ENCODE data around the gene CNTN4. TPM values are rescaled to one million over a fixed set of nuclear protein-coding genes. Genes with fewer than 3 reads are reported as not detected.
A peak's percentile ranks its signal among the peaks of the same experiment; 100 is the strongest.

Gene CNTN4
- total and polyA plus RNA-seq, 2 of the 8 experiments (the other 6 are each of a cell fraction or from before 2014, with no cell fraction given) = 0.41 to 2.2 TPM

GRCh38 chr3:2441558-2441957 is 342.9 kb downstream of the CNTN4 start:
- Histone ChIP-seq H2BK5ac (ENCODE audit: low read depth, low read length) (no peak overlapping the region), H3K27ac (ENCODE audit: low read depth, low read length) (no peak overlapping the region), H3K23me2 (ENCODE audit: low read depth, low read length) (no peaks in the 10 kb centered on the region), H2AFZ (ENCODE audit: low read length) (no peak overlapping the region), H3K79me2 (ENCODE audit: control insufficient read depth in 1 of 2, insufficient read depth in 2 of 2, low read length in 2 of 2) (no peaks in the 10 kb centered on the region), H2BK120ac (replicated peaks; ENCODE audit: low read depth, low read length) (no peak overlapping the region), H3K23ac (ENCODE audit: insufficient read length) (no peak overlapping the region), H2BK20ac (ENCODE audit: low read length) (no peak overlapping the region), H4K20me1 (replicated peaks in 1 of 2; ENCODE audit: control insufficient read depth in 1 of 2, insufficient read depth in 2 of 2, low read length in 2 of 2) (no peaks in the 10 kb centered on the region), H3K36me3 (ENCODE audit: control insufficient read depth in 2 of 4, insufficient read depth in 4 of 4, low read length in 3 of 4) (no peaks in the 10 kb centered on the region), H4K5ac (ENCODE audit: insufficient read length, low read depth, low read length) (no peak overlapping the region), H3K14ac (ENCODE audit: insufficient read length) (no peak overlapping the region), H3K4me2 (ENCODE audit: insufficient read depth in 1 of 2, low read depth in 2 of 2, low read length in 2 of 2) (no peak overlapping the region), H3K56ac (replicated peaks; ENCODE audit: insufficient read length, low read depth, low read length) (no peak overlapping the region), H3K4me1 (replicated peaks in 1 of 4; ENCODE audit: control insufficient read depth in 3 of 4, insufficient read depth in 4 of 4, low read length in 3 of 4) (peaks cover 0 to 5% (median 2%) of the 10 kb centered on the region in 4 experiments; a peak in 2 of 7 replicates), H3K79me1 (ENCODE audit: low read depth, low read length) (no peaks in the 10 kb centered on the region), H2AK5ac (ENCODE audit: low read depth, low read length) (no peak overlapping the region), H4K8ac (ENCODE audit: extremely low read depth, insufficient read depth, low read length) (no peak overlapping the region), H2BK15ac (ENCODE audit: low read length) (no peak overlapping the region), H3K9ac (replicated peaks in 1 of 4; ENCODE audit: extremely low read depth in 1 of 4, low read depth in 3 of 4, low read length in 3 of 4) (peak overlapping the region in 1 of 4 experiments; percentile 34; a peak in 1 of 7 replicates), H3K9me3 (ENCODE audit: insufficient read depth in 2 of 2, low read depth in 1 of 2, low read length in 1 of 2) (no peaks in the 10 kb centered on the region), H3K4me3 (ENCODE audit: extremely low read depth in 1 of 4, insufficient read depth in 2 of 4, low read depth in 3 of 4, low read length in 4 of 4) (no peak overlapping the region), H3K27me3 (replicated peaks in 1 of 4; ENCODE audit: control insufficient read depth in 3 of 4, extremely low read depth in 1 of 4, insufficient read depth in 3 of 4, low read length in 3 of 4) (no peaks in the 10 kb centered on the region), H4K91ac (replicated peaks; ENCODE audit: insufficient read length, low read length) (no peak overlapping the region), H3K18ac (ENCODE audit: extremely low read depth, low read length) (no peak overlapping the region), H2BK12ac (ENCODE audit: low read depth, low read length) (no peak overlapping the region), H3K4ac (replicated peaks; ENCODE audit: insufficient read length, low read depth, low read length) (no peak overlapping the region)
- DNase-seq (ENCODE audit: low read depth in 1 of 2, low spot score in 2 of 2) (no peak), FAIRE-seq (no peak)
- POLR2A ChIA-PET (ENCODE audit: partially characterized antibody) = no interaction called here
- CTCF ChIA-PET (ENCODE audit: partially characterized antibody) = no interaction called here
- TF ChIP-seq SIN3A (conservative IDR thresholded peaks at IDR 0.05 in 1 of 2, IDR thresholded peaks at IDR 0.05 in 1 of 2; ENCODE audit: low read depth in 1 of 2, low read length in 2 of 2) (no peak), SAP30 (IDR thresholded peaks at IDR 0.05; ENCODE audit: insufficient read depth, insufficient replicate concordance, low read length) (no peak), HDAC6 (IDR thresholded peaks at IDR 0.05; ENCODE audit: low read depth, low read length) (no peak), BACH1 (IDR thresholded peaks at IDR 0.05; ENCODE audit: low read length) (no peak), EZH2 (IDR thresholded peaks at IDR 0.05; ENCODE audit: low read depth, low read length, severe bottlenecking) (no peak), JUND (IDR thresholded peaks at IDR 0.05; ENCODE audit: low read length) (no peak), RFX5 (IDR thresholded peaks at IDR 0.05; ENCODE audit: borderline replicate concordance, low read depth, low read length) (no peak), CREB1 (IDR thresholded peaks at IDR 0.05) (no peak), CTBP2 (IDR thresholded peaks at IDR 0.05; ENCODE audit: borderline replicate concordance, insufficient read depth, insufficient read length, low read length) (no peak), FOSL1 (IDR thresholded peaks at IDR 0.05; ENCODE audit: insufficient read depth, low read depth, low read length) (no peak), BCL11A (IDR thresholded peaks at IDR 0.05; ENCODE audit: low read depth in 2 of 2, low read length in 2 of 2) (no peak), POLR2A (IDR thresholded peaks at IDR 0.05; ENCODE audit: control extremely low read depth in 1 of 2, low read depth in 2 of 2, low read length in 2 of 2) (no peak), RXRA (IDR thresholded peaks at IDR 0.05; ENCODE audit: insufficient read depth, low read depth, low read length) (no peak), TAF7 (optimal IDR thresholded peaks at IDR 0.05; ENCODE audit: borderline replicate concordance, low read depth, low read length) (no peak)
- WGBS, 2 experiments (ENCODE audit: extremely low coverage in 1 of 2, insufficient coverage in 1 of 2, insufficient read length in 1 of 2, insufficient replicate concordance in 2 of 2, low coverage in 1 of 2, low lambda C conversion rate in 2 of 2, missing lambda C conversion rate in 1 of 2) = 62% methylated on average over 3 of the region's 3 CpGs; no CpG with 5 or more reads in 1 of the 2 experiments
